HG03045 (cell line): ENCODE data around the gene LIX1.
"Not testable (repeated sequence)": the region's sequence is repeated elsewhere in the genome, so short reads cannot be mapped to it uniquely, and the experiment has no call there.

Experiments
- ATAC-seq: cut with Tn5 transposase; IDR thresholded peaks from one replicate; pipeline ENCODE4 v1.9.1; 2021; ENCODE audit warnings: mild to moderate bottlenecking, moderate library complexity; ENCODE audit not compliant: unreplicated experiment

LIX1 gene

DNA sequence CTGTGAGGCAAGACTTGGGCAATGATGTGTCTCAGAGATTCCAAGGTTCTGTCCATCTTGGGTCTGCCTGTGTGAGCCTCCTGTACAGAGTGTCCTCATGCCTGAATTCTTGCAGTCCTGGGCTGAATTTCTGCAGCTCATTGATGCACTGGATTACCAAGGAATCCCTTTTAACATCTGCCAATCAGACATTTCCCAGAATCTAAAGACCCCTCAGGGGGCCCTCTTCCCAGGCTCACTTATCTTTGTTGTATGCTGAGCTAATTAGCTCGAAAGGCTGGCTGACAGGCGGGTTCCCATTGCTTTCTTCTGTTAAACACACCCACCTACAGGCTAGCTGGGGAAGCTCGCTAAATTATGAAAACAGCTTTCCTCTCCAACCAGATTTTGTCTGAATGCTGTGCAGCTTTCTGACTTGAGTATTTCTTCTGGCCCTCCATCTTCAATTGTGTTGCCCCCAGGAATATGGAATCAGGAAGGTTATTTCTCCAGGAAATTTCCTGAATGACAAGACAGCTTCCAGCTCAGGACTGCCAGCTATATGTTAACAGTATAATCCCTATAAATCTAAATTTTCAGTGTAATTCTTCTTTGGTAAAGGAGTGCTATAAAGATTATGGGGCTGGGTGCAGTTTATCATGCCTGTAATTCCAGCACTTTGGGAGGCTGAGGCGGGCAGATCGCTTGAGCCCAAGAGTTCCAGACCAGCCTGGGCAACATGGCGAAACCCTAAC, at the start of gene LIX1:
LIX1 (minus strand) TSS at position 91 of the 734 bp plus-strand sequence; CDS start at position 56, 35 bp downstream.
- ATAC-seq: peak; percentile 62

DNA sequence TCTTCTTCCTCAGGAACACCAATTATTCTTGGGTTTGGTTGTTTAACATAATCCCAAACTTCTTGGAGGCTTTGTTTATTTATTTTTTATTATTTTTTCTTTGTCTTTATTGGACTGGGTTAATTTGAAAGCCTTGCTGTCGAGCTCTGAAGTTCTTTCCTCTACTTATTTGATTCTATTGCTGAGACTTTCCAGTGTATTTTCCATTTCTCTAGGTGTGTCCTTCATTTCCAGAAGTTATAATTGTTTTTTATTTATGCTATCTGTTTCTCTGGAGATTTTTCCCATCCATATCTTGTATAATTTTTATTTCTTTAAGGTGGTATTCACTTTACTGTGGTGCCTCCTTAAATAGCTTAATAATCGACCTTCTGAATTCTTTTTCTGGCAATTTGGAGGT, 49.5 kb upstream of the LIX1 start:
- no peak for ATAC-seq

DNA sequence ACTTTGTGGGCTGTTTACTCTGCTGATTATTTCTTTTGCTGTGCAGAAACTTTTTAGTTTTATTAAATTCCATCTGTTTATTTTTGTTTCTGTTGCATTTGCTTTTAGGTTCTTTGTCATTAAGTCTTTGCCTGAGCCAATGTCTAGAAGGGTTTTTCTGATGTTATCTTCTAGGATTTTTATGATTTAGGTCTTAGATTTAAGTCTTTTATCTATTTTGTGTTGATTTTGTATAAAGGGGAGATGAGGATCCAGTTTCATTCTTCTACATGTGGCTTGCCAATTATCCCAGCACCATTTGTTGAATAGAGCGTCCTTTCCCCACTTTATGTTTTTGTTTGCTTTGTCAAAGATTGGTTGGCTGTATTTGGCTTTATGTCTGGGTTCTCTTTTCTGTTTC, 47.1 kb upstream of the LIX1 start:
- not testable (repeated sequence) for ATAC-seq

DNA sequence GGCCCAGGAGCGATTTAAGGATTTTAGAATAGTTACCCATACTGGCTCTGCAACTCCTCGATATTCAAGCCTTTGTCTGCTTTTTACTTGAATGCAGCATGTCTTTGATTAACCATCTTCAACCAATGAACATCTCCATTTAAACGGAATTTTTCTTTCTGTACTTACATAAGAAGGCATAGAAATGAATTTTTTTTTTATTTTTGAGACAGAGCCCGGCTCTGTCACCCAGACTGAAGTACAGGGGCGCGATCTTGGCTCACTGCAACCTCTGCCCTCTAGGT, 41.5 kb upstream of the LIX1 start:
- no peak for ATAC-seq

DNA sequence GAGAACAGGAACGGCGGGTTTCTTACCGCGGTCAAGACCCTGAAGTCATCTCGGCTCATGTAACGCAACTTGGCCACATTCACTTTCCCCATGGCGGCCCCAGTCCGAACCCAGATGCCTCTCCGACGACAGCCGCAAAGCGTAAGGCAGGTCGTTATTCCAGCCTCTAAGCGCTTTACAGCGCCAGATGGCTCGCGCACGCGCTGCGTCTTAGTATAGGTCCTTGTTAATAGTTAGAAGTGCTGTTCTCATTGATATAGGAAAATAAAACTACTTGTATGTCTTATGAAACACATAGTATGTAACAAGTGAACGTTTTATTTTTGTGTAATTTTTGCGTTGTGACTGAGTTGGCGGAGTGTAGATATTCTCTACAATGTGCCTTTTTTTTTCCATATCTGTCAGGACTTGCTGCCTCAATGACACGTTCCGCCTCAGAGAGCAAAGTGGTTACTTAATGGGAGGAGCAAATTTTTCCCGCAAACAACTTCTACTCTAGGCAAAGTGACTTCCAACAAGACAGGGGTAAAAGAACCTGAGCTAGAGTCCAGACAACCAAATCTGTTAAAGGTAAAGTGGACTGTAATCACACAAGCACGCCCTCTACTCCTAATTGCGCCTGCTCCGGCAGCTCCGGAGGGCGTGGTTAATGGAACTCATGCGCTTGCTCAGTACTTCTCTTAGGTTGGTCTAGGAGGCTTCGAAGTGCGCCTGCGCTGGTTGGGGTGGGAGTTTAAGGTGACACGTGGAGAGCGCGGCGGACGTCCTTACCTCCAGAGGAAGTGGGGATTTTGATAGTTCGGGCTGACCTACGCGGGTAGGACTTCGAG, 40.9 kb upstream of the LIX1 start, which contains the start of gene RIOK2:
RIOK2 (minus strand) TSS at position 148 of the 830 bp plus-strand sequence; CDS start at position 92, 56 bp downstream.
- ATAC-seq: peak; percentile 92

DNA sequence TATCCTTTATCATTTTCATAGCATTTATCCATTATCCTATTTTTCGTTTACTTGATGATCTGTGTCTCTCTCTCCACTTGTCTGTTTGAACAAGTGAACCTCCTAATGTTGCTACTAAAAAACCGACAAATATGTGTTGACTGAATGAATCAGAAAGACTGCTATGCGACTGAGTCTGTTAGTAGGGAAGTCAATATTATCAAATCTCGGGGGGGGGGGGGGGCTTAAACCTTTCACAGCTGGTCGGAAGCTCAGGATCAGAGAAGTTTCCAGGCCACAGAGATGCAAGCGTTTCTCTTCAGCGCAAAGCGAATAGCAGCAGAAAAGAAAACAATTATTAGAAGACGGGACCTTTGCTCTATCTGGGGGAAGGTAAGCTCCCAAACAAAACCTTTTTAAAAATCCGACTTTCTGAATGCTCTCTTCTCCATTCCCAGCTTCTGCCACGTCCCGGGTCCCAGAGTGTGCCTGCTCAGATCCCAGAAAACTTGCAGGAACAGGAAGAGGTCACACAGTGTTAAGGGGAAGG, 40.2 kb upstream of the LIX1 start:
- no peak for ATAC-seq

DNA sequence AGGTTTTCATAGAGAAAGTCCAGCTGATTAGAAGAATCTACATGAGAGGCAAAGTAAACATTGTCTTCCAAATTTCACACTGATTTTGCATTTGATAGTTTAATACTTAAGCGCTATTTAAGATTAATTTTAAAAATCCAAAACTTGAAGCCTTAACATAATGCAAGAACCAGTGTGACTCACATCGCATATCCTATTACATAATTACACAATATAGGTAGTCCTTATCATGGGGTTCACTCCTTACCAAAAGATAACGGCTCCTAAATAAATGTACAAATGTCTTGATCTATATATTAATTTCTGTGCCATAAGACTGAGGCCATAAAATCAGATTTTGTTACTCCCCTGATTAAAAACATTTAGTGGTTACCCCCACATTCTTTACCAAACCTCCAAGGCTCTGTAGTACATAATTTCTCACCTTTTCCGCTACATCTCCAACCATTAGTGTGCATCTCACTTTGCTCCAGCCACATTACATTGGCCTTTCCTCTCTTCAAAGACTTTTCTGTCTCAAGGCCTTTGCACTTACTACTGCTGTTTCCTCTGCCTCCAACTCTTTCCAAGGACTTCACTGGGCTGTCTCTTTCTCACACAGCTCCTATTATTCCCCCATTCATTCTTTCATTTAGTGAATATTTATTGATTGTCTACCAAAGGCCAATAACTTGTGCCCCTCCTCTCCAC, 39.6 kb upstream of the LIX1 start:
- no peak for ATAC-seq

DNA sequence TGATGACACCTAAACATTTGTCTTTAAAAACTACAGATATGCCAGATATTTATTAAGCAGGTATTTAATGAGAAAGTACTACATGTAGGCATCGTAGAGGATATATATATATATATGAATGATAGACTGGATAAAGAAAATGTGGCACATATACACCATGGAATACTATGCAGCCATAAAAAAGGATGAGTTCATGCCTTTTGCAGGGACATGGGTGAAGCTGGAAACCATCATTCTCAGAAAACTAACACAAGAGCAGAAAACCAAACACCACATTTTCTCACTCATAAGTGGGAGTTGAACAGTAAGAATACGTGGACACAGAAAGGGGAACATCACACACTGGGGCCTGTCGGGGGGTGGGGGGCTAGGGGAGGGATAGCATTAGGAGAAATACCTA, 37.0 kb upstream of the LIX1 start:
- not testable (repeated sequence) for ATAC-seq

DNA sequence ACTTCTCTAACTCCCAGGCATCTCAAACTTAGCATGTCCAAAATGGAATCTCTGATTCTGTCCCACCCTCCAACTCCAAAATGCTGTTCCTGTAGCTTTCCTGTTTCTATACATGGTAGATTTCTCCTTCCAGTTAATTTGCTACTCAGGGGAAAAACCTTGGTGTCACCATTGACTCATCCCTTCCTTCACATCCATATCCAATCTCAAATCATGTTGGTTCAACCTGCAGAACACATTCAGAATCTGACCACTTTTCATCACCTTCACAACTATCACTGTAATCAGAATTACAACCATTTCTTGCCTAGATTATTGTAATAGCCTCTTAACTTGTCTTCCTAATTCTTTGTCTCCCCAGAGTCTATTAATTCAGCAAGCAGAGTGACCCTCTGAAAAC, 29.8 kb upstream of the LIX1 start:
- ATAC-seq: no peak

DNA sequence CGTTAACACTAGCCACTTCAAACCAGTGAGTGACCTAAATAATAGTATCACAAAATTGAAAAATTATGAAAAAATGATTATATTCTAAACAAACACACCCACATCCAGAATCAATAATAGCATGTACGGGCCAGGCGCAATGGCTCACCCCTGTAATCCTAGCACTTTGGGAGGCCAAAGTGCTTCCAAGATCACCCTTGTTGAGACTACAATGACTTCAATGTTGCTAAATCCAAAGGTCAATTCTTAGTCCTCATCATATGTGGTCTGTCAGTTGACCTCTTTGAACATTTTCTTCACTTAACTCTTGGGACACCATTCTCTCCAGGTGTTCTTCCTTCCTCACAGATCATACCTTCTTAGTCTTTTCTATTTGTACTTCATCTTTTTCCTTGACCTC, 29.3 kb upstream of the LIX1 start:
- ATAC-seq: no peak

DNA sequence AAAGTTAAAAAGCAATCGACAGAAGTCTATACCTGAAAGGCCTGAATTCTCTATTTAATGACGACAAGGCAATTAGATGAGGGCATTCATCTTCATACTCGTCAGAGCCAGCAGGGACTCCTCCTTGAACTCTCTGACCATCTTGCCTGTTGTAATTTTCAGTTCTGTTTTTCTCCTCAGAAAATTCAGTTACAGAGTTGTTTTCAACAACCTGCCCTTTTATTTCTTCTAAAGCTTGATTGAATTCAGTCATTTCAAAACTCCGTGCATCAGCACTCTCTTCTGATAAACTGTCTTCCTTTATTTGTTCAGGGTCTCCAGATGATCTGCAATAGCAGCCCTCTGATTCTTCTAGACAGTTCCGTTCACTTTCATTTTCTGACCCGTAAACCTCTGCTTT, 25.0 kb upstream of the LIX1 start:
- peak; percentile 67 for ATAC-seq

DNA sequence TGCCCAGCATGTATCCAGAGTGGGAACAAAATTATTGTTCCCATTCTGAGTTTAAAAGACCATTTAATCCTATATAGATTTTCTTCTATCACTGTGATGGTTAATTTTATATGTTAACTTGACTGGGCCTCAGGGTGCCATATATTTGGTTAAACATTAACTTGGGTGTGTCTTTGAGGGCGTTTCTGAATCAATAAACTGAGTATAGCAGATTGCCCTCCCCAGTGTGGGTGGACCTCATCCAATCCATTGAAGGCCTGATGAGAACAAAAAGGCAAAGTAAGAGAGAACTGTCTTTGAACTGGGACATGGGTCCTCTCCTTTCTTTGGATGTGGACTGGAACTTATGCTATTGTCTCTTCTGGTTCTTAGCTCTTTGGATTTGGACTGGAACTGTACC, 23.3 kb upstream of the LIX1 start:
- no peak for ATAC-seq

DNA sequence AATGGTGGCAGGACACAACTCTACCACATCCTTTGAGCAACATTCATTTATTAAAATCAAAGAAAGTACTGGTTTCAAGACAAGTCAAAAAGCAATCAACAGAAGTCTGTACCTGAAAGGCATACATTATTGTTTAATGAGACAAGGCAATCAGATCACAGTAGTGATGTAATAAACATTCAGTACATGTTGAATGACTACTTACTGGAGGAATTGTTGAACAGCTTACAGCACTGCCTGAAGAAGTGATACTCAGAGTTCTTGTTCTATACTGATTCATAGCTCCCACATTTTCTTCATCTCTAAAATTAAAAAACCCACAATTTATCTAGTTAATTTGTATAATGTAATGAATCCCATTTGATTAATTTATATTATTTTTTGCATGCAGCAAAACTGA, 22.4 kb upstream of the LIX1 start:
- no peak for ATAC-seq

DNA sequence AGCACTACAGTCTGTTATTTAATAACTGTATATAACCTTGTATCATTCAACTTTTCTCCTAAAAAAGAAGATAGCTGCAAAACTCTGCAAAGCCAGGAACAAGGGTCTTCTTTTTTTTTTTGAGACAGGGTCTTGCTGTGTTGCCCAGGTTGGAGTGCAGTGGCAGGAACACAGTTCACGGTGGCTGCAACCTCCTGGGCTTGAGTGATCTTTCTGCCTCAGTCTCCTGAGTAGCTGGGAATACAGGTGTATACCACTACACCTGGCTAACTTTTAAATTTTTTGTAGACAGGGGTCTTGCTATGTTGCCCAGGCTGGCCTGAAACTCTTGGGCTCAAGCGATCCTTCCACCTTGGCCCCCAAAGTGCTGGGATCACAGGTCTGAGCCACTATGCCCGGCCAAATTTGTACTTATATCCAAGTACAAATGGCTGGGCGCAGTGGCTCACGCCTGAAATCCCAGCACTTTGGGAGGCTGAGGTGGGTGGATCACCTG, 21.4 kb upstream of the LIX1 start:
- ATAC-seq: no peak

DNA sequence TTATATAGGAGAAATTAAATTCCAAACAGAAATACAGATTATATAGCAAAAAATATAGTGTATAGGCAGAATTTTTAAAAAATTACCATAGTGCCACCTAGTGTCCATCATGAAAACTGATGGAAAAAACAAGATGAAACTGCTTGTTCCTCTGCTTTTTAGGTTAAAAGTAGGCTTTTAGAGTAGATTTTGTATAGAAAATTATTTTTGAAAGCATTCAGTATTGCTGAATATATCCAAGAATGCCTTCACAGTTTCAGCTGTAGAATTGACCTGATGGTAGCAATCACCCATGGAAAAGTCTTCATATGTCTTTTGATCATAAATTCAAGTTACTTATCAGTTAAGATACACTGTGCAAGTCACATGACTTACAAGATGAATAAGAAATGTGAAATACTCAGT, 21.0 kb upstream of the LIX1 start:
- ATAC-seq: no peak

DNA sequence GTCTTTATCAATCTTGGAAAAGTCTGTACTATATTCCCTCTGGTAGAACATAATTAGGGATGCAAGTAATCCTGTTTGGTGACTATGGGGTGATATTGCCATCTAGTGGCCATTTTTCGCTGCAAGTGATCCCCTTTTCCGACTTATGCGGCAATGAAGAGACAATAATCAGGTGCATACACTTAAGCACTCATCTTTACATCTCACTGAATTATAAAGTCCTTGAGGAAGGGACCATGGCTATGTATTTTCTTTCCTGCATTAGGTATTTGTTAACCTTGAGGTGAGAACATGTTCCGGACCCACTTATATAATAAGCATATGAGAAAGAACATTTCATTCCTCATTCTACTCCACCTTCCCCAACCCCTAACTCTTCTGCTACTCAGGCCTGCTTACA, 19.6 kb upstream of the LIX1 start:
- ATAC-seq: no peak

DNA sequence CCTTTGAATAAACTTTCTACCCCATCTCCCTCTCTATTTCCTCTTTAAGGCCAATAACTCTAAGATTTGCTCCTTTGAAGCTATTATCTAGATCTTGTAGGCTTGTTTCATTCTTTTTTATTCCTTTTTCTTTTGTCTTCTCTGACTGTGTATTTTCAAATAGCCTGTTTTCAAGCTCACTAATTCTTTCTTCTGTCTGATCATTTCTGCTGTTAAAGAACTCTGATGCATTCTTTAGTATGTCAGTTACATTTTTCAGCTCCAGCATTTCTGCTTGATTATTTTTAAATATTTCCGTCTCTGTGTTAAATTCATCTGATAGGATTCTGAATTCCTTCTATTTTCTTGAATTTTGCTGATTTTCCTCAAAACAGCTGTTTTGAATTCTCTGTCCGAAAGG, 15.3 kb upstream of the LIX1 start:
- no peak for ATAC-seq

DNA sequence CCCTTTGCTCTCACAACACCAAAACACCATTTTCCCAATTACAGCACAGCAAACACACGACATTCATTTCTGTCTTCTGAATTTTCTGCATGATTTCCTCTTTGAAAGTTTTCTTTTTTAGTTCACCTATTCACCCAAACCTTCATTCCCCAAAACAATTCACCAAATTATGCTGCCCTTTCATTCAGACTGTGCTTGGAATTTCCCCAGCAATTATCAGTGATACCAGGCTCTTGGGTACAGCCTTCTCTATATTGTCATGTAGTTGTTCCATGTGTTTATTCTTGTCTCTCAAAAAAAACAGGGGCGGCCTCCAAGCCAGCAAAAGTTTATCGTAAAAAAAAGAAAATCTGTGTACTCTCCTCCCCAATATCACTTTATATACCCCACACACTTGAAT, 9.0 kb upstream of the LIX1 start:
- ATAC-seq: no peak

DNA sequence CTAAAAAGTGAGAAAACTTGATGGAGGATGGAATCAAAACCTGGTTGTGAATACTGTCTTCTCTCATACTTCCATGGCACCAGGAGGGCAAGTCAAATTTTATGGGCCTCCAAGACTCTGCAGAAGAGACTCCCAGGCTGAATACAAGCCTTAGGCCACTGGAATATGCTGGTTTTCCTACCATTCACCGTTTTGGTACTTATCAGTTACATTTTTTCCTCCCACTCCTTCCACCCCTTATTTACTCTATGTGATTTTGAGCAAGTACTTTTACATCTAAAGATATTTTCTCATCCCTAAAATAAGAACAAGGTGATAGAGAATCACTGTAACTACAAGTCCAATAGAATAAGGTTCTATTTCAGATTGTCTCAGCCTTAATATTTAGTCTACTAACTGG, 8.0 kb upstream of the LIX1 start:
- no peak for ATAC-seq

DNA sequence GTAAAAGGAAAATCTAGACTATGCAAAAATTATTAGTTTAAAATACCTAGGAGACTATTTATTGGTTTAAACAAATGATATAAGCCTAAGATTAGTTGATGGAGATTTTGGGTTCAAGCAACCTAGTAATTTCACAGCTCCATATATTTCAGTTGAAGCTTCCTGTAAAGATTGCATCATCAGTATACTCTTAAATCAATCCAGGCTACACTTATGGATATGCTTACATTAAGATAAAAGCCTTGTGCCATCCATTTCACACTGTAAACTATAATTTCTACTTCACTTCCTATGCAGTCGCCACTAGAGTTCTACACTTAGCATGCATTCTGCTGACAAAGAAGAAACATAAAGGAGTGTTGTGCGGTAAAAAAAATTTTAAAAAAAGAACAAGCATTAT, 7.3 kb upstream of the LIX1 start:
- ATAC-seq: no peak

DNA sequence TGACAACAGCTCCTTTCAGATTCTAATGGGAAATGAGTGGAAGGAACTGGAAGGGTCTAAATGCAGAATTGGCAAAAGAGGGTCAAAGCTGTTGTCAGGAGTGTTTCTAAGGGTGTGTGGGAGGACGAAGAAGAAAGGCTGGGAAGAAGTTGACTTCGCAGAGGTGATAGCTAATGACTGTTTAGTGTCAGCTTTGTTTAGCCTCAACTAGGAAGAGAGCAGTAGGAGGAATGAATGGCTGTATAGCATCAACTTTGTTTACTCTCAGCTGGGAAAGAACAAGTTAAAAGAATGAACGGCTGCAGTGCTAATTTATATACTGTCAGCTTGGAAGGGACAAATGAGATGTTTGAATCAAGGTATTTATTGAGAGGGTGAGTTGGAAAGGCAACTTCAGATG, 5.9 kb upstream of the LIX1 start:
- ATAC-seq: no peak
